Panc1 (cell line): Measurements from ENCODE around the gene LIME1. TPM values are rescaled to one million over a fixed set of nuclear protein-coding genes. Genes with fewer than 3 reads are reported as not detected.

Experiments used
- ATAC-seq: fragments of 200-7000 bp; cut with Tn5 transposase; 2 replicates; pipeline ENCODE4 v1.9.1; 2020; ENCODE audit warnings: mild to moderate bottlenecking, moderate library complexity
- BruUV-seq: library from RNA; stranded (reverse); fragments of 400-500 nt; replicated peaks from 2 replicates; lab custom pipeline; 2021; lab: Mats Ljungman, UMichigan
- CTCF ChIA-PET: fragments of 300-600 bp; sonication (Branson Sonifier 250); formaldehyde crosslinking; loops from one replicate; lab custom pipeline; 2022; ENCODE audit warnings: antibody characterized with exemption; lab: Charles Lee
- POLR2A ChIA-PET: fragments of 300-600 bp; sonication (Branson Sonifier 250); formaldehyde crosslinking; loops from one replicate; lab custom pipeline; 2022; ENCODE audit warnings: antibody characterized with exemption; lab: Charles Lee
- DNase-seq: peaks from one replicate; pipeline ENCODE4 v3.0.0-alpha.2; 2010; ENCODE audit warnings: low read depth, low spot score
- H3K27ac ChIP-seq: 2 replicates; pipeline ENCODE4 v1.5.1; 2011; ENCODE audit warnings: mild to moderate bottlenecking, low read length, inconsistent platforms
- H3K27me3 ChIP-seq: fragments of 200-500 bp; sonication (Bioruptor generic); 2 replicates; pipeline ENCODE4 v1.6.0; 2014; ENCODE audit warnings: low read length, inconsistent platforms; ENCODE audit not compliant: control insufficient read depth, insufficient read depth
- H3K36me3 ChIP-seq: fragments of 200-500 bp; sonication (Bioruptor generic); 2 replicates; pipeline ENCODE4 v1.5.1; 2014; ENCODE audit warnings: inconsistent platforms, mild to moderate bottlenecking, low read length, moderate library complexity; ENCODE audit not compliant: control insufficient read depth, insufficient read depth
- H3K4me1 ChIP-seq: 2 replicates; pipeline ENCODE4 v1.5.1; 2011; ENCODE audit warnings: inconsistent platforms, mild to moderate bottlenecking, low read length, moderate library complexity; ENCODE audit not compliant: control insufficient read depth, insufficient read depth
- H3K4me3 ChIP-seq, 2 experiments: 2 replicates each; pipeline ENCODE4 v1.5.1; 2011 to 2012; ENCODE audit warnings: low read depth in 2 of 2, low read length in 2 of 2, mild to moderate bottlenecking in 2 of 2, inconsistent platforms in 1 of 2, moderate library complexity in 1 of 2
- H3K9me3 ChIP-seq: fragments of 200-500 bp; sonication (Bioruptor generic); 2 replicates; pipeline ENCODE4 v1.5.1; 2014; ENCODE audit warnings: low read depth, mild to moderate bottlenecking, inconsistent platforms, low read length, moderate library complexity; ENCODE audit not compliant: control insufficient read depth, insufficient read depth
- REST ChIP-seq, 2 experiments: IDR thresholded peaks; 2 replicates each; pipeline ENCODE4 v1.6.1; 2011 to 2012; ENCODE audit warnings: low read depth in 2 of 2, control low read depth in 1 of 2, low read length in 1 of 2, mild to moderate bottlenecking in 1 of 2, moderate library complexity in 1 of 2; ENCODE audit not compliant: insufficient read depth in 1 of 2
- SIN3A ChIP-seq: IDR thresholded peaks from 2 replicates; pipeline ENCODE4 v1.6.1; 2012; ENCODE audit warnings: low read depth, mild to moderate bottlenecking, low read length, moderate library complexity, borderline replicate concordance; ENCODE audit not compliant: insufficient read depth
- TCF7L2 ChIP-seq: IDR thresholded peaks from 2 replicates; pipeline ENCODE4 v1.6.1; 2011; ENCODE audit warnings: mild to moderate bottlenecking, low read depth, low read length, inconsistent platforms
- in situ Hi-C: cut with HindIII; loops from 2 replicates; pipeline ENCODE4 v1.10.0; 2016; ENCODE audit warnings: low sequenced_read_pairs, low pct_unique_long_range_greater_than_20kb
- intact Hi-C: fragments of 100-400 bp; cut with micrococcal nuclease; formaldehyde crosslinking; loops from one replicate; pipeline ENCODE4 v1.10.0; 2022; ENCODE audit not compliant: unreplicated experiment
- total RNA-seq: library from RNA; stranded (reverse); gene quantifications from one replicate; pipeline ENCODE4 v1.2.1, GENCODE V29; 2021; ENCODE audit not compliant: unreplicated experiment
- TF ChIP-seq, protein P1 (sequence below): fragments of 450-650 bp; IDR thresholded peaks from 2 replicates; pipeline ENCODE4 v1.5.1; 2017; ENCODE audit warnings: mild to moderate bottlenecking

LIME1 gene
- total RNA-seq, 1 experiment from 2014 or later, result 15.2 TPM

DNA sequence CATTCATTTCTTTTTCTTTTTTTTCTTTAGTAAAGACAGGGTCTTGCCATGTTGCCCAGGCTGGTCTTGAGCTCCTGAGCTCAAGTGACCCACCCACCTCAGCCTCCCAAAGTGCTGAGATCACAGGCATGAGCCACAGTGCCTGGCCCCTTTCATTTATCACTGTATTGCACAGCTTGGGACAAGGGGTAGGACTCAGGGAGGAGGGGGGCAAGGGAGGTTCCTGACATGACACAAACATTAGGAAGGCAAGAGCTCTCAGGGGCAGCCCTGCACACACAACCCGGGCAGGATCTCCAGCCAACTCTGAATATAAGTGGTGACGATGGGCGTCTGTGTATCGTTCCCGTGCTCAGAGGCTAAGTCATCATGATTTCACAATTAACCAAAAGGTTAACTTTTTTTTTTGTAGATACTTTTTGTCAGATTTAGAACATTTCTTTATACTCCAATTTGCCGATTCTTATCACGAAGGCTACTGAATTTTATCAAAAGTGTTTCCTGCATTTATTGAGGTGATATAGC, 23.0 kb downstream of the LIME1 start:
- BruUV-seq, result no TSS peak
- DNase-seq, result no peak
- Histone ChIP-seq H3K27ac (no peak overlapping the region), H3K9me3 (no peaks in the 10 kb centered on the region), H3K36me3 (no peaks in the 10 kb centered on the region), H3K4me1 (no peaks in the 10 kb centered on the region), H3K4me3 (no peak overlapping the region), H3K27me3 (no peaks in the 10 kb centered on the region)
- POLR2A ChIA-PET, result no interaction called here
- in situ Hi-C loops, result no loop called here
- intact Hi-C loops, result no loop called here
- no peak for ATAC-seq
- no peak for TF ChIP-seq SIN3A
- no peak for TF ChIP-seq REST (IDR thresholded peaks at IDR 0.05; ENCODE audit: insufficient read depth in 1 of 2, low read depth in 2 of 2, low read length in 1 of 2)
- CTCF ChIA-PET, result interaction anchor here (0.6 kb wide), 1 partner anchor 99 kb away, joined by 3 read pairs; no protein-coding TSS in a partner anchor

DNA sequence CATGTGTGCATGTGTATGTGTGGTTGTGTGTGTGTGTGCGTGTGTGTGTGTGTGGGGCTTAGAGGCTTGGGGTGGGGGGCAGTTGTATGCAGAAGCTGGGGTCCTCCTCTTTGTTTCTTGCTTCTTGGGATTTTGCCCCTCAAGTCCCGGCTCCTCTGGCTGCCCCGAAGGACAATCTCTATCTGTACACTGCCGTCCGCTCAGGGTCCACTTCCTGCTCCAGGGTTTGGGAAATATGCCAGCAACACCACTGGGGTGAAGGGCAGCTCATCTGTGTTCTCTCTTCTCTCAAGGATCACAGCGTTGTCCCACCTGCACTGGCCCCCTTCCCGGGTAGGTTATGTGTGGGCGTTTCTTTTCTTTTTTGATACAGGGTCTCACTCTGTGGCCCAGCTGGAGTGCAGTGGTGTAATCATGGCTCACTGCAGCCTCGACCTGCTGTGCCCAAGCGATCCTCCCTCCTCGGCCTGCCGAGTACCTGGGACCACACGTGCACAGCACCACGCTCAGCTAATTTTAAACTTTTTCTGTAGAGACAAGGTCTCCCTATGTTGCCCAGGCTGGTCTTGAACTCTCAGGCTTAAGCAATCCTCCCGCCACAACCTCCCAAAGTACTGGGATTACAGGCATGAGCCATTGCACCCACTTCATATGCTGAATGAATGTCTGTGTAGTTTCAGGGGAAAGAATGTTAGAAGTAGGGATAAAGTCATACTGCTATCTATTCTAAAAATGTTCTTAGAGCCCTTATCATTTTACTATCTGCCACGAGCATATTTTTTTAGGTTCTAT, 28.8 kb downstream of the LIME1 start:
- H3K27me3 ChIP-seq, result no peaks in the 10 kb centered on the region
- H3K4me1 ChIP-seq, result no peaks in the 10 kb centered on the region
- DNase-seq, result no peak
- no peaks in the 10 kb centered on the region for H3K9me3 ChIP-seq
- H3K36me3 ChIP-seq, result no peaks in the 10 kb centered on the region
- intact Hi-C loops (no loop called here), in situ Hi-C loops (no loop called here)
- H3K27ac ChIP-seq, result no peak overlapping the region
- TF ChIP-seq TCF7L2 (no peak), REST (IDR thresholded peaks at IDR 0.05; ENCODE audit: insufficient read depth in 1 of 2, low read depth in 2 of 2, low read length in 1 of 2) (no peak), SIN3A (no peak)
- TF ChIP-seq, protein P1, sequence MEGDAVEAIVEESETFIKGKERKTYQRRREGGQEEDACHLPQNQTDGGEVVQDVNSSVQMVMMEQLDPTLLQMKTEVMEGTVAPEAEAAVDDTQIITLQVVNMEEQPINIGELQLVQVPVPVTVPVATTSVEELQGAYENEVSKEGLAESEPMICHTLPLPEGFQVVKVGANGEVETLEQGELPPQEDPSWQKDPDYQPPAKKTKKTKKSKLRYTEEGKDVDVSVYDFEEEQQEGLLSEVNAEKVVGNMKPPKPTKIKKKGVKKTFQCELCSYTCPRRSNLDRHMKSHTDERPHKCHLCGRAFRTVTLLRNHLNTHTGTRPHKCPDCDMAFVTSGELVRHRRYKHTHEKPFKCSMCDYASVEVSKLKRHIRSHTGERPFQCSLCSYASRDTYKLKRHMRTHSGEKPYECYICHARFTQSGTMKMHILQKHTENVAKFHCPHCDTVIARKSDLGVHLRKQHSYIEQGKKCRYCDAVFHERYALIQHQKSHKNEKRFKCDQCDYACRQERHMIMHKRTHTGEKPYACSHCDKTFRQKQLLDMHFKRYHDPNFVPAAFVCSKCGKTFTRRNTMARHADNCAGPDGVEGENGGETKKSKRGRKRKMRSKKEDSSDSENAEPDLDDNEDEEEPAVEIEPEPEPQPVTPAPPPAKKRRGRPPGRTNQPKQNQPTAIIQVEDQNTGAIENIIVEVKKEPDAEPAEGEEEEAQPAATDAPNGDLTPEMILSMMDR, result no peak
- no peak for ATAC-seq
- no peak overlapping the region for H3K4me3 ChIP-seq
- ChIA-PET POLR2A (no interaction called here), CTCF (no interaction called here)
- BruUV-seq, result no TSS peak
